ENCODE data around the gene CABS1. TPM values are rescaled to one million over a fixed set of nuclear protein-coding genes. Genes with fewer than 3 reads are reported as not detected.

Gene CABS1
- total RNA-seq, 2 donors from 2014 or later = not detected

GRCh38 chr4:70299643-70300042, 35.1 kb upstream of the CABS1 start:
- H3K4me1 ChIP-seq (ENCODE audit: control insufficient read depth in 1 of 2, low read depth in 2 of 2) = peaks cover 11 to 17% of the 10 kb centered on the region in 2 donors
- TF ChIP-seq CTCF (IDR thresholded peaks at IDR 0.05) = no peak
- H3K9me3 ChIP-seq = no peaks in the 10 kb centered on the region
- no peaks in the 10 kb centered on the region for H3K27me3 ChIP-seq (replicated peaks; ENCODE audit: insufficient read depth)
- DNase-seq (ENCODE audit: low spot score) (no peak), ATAC-seq (ENCODE audit: insufficient number of reproducible peaks, low FRiP score, low read depth) (no peak)
- no peaks in the 10 kb centered on the region for H3K36me3 ChIP-seq
- no peak overlapping the region for H3K27ac ChIP-seq
- H3K4me3 ChIP-seq = no peak overlapping the region

DNA sequence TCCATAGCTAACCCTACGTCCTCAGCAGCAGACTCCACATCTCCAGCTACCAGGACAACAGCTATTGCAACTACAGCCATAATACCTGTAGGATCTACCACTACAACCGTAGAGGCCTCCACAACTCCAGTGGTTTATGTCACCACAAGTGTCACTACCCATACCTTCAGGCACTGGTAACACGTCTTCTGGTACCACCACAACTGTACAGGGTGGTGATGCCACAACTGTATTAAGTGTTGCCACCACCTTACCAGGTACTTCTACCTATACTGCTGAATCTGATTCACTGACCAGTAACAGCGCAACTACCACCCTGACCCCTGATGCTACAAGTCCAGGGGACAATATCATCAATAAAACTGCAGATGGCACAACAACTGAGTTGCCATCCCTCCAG, 34.6 kb upstream of the CABS1 start:
- Histone ChIP-seq H3K9me3 (no peaks in the 10 kb centered on the region), H3K27me3 (replicated peaks; ENCODE audit: insufficient read depth) (no peaks in the 10 kb centered on the region), H3K27ac (no peak overlapping the region), H3K4me3 (no peak overlapping the region), H3K4me1 (ENCODE audit: control insufficient read depth in 1 of 2, low read depth in 2 of 2) (peaks cover 11 to 17% of the 10 kb centered on the region in 2 donors), H3K36me3 (no peaks in the 10 kb centered on the region)
- no peak for ATAC-seq (ENCODE audit: insufficient number of reproducible peaks, low FRiP score, low read depth)
- no peak for TF ChIP-seq CTCF (IDR thresholded peaks at IDR 0.05)
- no peak for DNase-seq (ENCODE audit: low spot score)

- no peak for TF ChIP-seq CTCF (IDR thresholded peaks at IDR 0.05)
Measured at GRCh38 chr4:70303090-70303489, 31.7 kb upstream of the CABS1 start.

DNA sequence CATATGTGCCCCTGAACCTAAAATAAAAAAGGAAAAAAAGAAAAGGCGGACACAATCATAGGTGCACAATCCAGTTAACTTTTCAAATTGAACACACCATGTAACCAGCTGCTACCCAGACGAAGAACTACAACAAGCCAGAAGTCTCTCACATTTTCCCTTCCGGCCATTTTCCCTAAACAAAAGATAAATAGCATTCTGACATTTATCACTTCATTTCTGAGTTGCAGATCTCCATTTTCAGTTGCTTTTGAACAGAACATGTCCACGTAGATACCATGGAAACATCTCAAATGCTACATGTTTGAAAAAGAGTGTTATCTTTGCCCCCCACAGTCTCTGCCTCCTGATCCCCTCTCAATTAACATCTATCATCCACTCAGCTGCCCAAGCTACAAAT, 29.2 kb upstream of the CABS1 start:
- ATAC-seq (ENCODE audit: insufficient number of reproducible peaks, low FRiP score, low read depth) = no peak

More at GRCh38 chr4:70303090-70303489, 31.7 kb upstream of the CABS1 start:
- ATAC-seq (ENCODE audit: insufficient number of reproducible peaks, low FRiP score, low read depth) (no peak), DNase-seq (ENCODE audit: low spot score) (no peak)
- Histone ChIP-seq H3K4me1 (ENCODE audit: control insufficient read depth in 1 of 2, low read depth in 2 of 2) (peaks cover 2 to 3% of the 10 kb centered on the region in 2 donors), H3K4me3 (no peak overlapping the region), H3K27me3 (replicated peaks; ENCODE audit: insufficient read depth) (no peaks in the 10 kb centered on the region), H3K9me3 (no peaks in the 10 kb centered on the region), H3K27ac (no peak overlapping the region), H3K36me3 (no peaks in the 10 kb centered on the region)

DNA sequence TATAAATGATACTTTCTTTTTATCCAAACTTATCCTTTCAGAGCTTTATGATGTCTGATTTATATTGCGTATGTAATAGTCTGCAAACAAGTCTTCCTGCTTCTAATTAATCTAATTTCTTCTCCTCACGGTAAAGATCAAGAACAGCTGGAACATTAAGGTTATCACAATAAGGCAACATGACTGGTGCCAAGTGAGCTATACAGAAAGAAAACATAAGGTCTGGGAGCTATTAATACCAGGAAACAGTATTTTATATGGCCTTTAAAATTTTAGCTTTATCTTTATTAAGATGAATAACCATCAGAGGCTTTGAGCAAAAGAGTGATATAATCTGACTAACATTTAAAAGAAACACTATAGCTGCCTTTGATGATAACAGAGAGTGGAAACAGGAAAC, 28.7 kb upstream of the CABS1 start:
- no peak overlapping the region for H3K27ac ChIP-seq
- no peaks in the 10 kb centered on the region for H3K27me3 ChIP-seq (replicated peaks; ENCODE audit: insufficient read depth)

More for the DNA sequence above, 29.2 kb upstream of the CABS1 start:
- Histone ChIP-seq H3K36me3 (no peaks in the 10 kb centered on the region), H3K4me3 (no peak overlapping the region), H3K27me3 (replicated peaks; ENCODE audit: insufficient read depth) (no peaks in the 10 kb centered on the region), H3K27ac (no peak overlapping the region), H3K4me1 (ENCODE audit: control insufficient read depth in 1 of 2, low read depth in 2 of 2) (no peaks in the 10 kb centered on the region), H3K9me3 (no peaks in the 10 kb centered on the region)
- no peak for TF ChIP-seq CTCF (IDR thresholded peaks at IDR 0.05)
- DNase-seq (ENCODE audit: low spot score) = no peak

More for the DNA sequence above, 28.7 kb upstream of the CABS1 start:
- ATAC-seq (ENCODE audit: insufficient number of reproducible peaks, low FRiP score, low read depth) = no peak
- Histone ChIP-seq H3K36me3 (no peaks in the 10 kb centered on the region), H3K9me3 (no peaks in the 10 kb centered on the region), H3K4me1 (ENCODE audit: control insufficient read depth in 1 of 2, low read depth in 2 of 2) (no peaks in the 10 kb centered on the region), H3K4me3 (no peak overlapping the region)
- DNase-seq (ENCODE audit: low spot score) = no peak
- TF ChIP-seq CTCF (IDR thresholded peaks at IDR 0.05) = no peak

Data from thoracic aorta (tissue), 2 donors.